SK-N-MC (cell line): ENCODE data around the gene TICRR.

Source experiments
- DNase-seq: peaks from one replicate; pipeline ENCODE4 v3.0.0-alpha.2; 2011; ENCODE audit warnings: low read depth, low spot score
- H3K27ac ChIP-seq: fragments of 200-600 bp; sonication (generic); 2 replicates; pipeline ENCODE4 v1.5.1; 2016; ENCODE audit warnings: mixed run types
- H3K36me3 ChIP-seq: fragments of 200-600 bp; sonication (generic); 2 replicates; pipeline ENCODE4 v1.6.1; 2017; ENCODE audit warnings: antibody characterized with exemption, low read length, mixed read lengths; ENCODE audit not compliant: insufficient read depth
- H3K4me3 ChIP-seq: fragments of 200-600 bp; sonication (generic); 2 replicates; pipeline ENCODE4 v1.5.1; 2016
- H3K9ac ChIP-seq: fragments of 200-600 bp; sonication (generic); 2 replicates; pipeline ENCODE4 v1.8.0; 2017; ENCODE audit warnings: mixed run types, mixed read lengths; ENCODE audit not compliant: insufficient read length
- H3K9me3 ChIP-seq: fragments of 200-600 bp; sonication (generic); 2 replicates; pipeline ENCODE4 v1.6.1; 2017; ENCODE audit warnings: low read depth, mild to moderate bottlenecking, antibody characterized with exemption, low read length, moderate library complexity, mixed read lengths
- EZH2 ChIP-seq: fragments of 200-600 bp; sonication (generic); IDR thresholded peaks from one replicate; pipeline ENCODE4 v1.6.1; 2017; ENCODE audit warnings: antibody characterized with exemption
- FOXP2 ChIP-seq: optimal IDR thresholded peaks from 2 replicates; pipeline ENCODE3; 2011; ENCODE audit warnings: mild to moderate bottlenecking, moderate library complexity; ENCODE audit not compliant: insufficient read depth; ENCODE audit errors: extremely low read length, control extremely low read depth
- POLR2AphosphoS5 ChIP-seq: IDR thresholded peaks from 2 replicates; pipeline ENCODE4 v1.6.1; 2012; ENCODE audit warnings: mild to moderate bottlenecking, low read depth, low read length, borderline replicate concordance

The TICRR gene

GRCh38 chr15:89616228-89616627, 41.0 kb downstream of the TICRR start:
- H3K36me3 ChIP-seq: peaks cover 92% of the 10 kb centered on the region
- no peak overlapping the region for H3K9ac ChIP-seq
- H3K4me3 ChIP-seq: no peak overlapping the region
- H3K27ac ChIP-seq: no peak overlapping the region
- no peak for DNase-seq
- TF ChIP-seq EZH2: no peak
- no peak for TF ChIP-seq FOXP2
- H3K9me3 ChIP-seq: peaks cover 15% of the 10 kb centered on the region

GRCh38 chr15:89621547-89621946, 46.3 kb downstream of the TICRR start:
- DNase-seq: no peak
- Histone ChIP-seq H3K36me3 (peaks cover 97% of the 10 kb centered on the region), H3K9ac (no peak overlapping the region), H3K9me3 (no peaks in the 10 kb centered on the region), H3K27ac (peak overlapping the region; percentile 42; the same call in 1 of the 2 replicates), H3K4me3 (no peak overlapping the region)
- no peak for TF ChIP-seq EZH2
- 0 out of 2 replicates have a peak, but pooled peaks have one; percentile 17 for TF ChIP-seq POLR2AphosphoS5

- Histone ChIP-seq H3K9ac (no peak overlapping the region), H3K9me3 (no peaks in the 10 kb centered on the region), H3K4me3 (no peak overlapping the region), H3K36me3 (peaks cover 98% of the 10 kb centered on the region), H3K27ac (peak overlapping the region; percentile 40)
- TF ChIP-seq POLR2AphosphoS5 (no peak), FOXP2 (no peak), EZH2 (no peak)
- DNase-seq: no peak
Observed at GRCh38 chr15:89623165-89623564, 47.9 kb downstream of the TICRR start.

- Histone ChIP-seq H3K4me3 (no peak overlapping the region), H3K27ac (peak overlapping the region; percentile 58; the same call in 1 of the 2 replicates), H3K36me3 (peaks cover 96% of the 10 kb centered on the region), H3K9me3 (no peaks in the 10 kb centered on the region), H3K9ac (no peak overlapping the region)
- no peak for DNase-seq
- no peak for TF ChIP-seq FOXP2
- TF ChIP-seq EZH2: no peak
- TF ChIP-seq POLR2AphosphoS5: no peak
Observed at GRCh38 chr15:89625716-89626115, 50.4 kb downstream of the TICRR start.

GRCh38 chr15:89627256-89627970, 52.1 kb downstream of the TICRR start:
- no peak overlapping the region for H3K4me3 ChIP-seq
- peaks cover 98% of the 10 kb centered on the region for H3K36me3 ChIP-seq
- TF ChIP-seq EZH2 (no peak), FOXP2 (no peak), POLR2AphosphoS5 (no peak)
- no peak overlapping the region for H3K9ac ChIP-seq
- H3K27ac ChIP-seq: peak overlapping the region; percentile 58
- no peak for DNase-seq
- H3K9me3 ChIP-seq: no peaks in the 10 kb centered on the region

- H3K4me3 ChIP-seq: no peak overlapping the region
- peak overlapping the region; percentile 58; the same call in 1 of the 2 replicates for H3K27ac ChIP-seq
- H3K36me3 ChIP-seq: peaks cover 98% of the 10 kb centered on the region
- no peak overlapping the region for H3K9ac ChIP-seq
- TF ChIP-seq POLR2AphosphoS5 (no peak), FOXP2 (no peak), EZH2 (no peak)
- H3K9me3 ChIP-seq: no peaks in the 10 kb centered on the region
- DNase-seq: no peak
Observed at GRCh38 chr15:89628301-89628700, 53.0 kb downstream of the TICRR start.

GRCh38 chr15:89628806-89629715, 53.8 kb downstream of the TICRR start:
- TF ChIP-seq EZH2 (no peak), FOXP2 (no peak), POLR2AphosphoS5 (no peak; the same call in 1 of the 2 replicates)
- peaks cover 97% of the 10 kb centered on the region for H3K36me3 ChIP-seq
- no peak overlapping the region for H3K4me3 ChIP-seq
- no peak for DNase-seq
- H3K9me3 ChIP-seq: no peaks in the 10 kb centered on the region
- H3K27ac ChIP-seq: peak overlapping the region; percentile 58; the same call in 1 of the 2 replicates
- no peak overlapping the region for H3K9ac ChIP-seq

GRCh38 chr15:89629829-89630228, 54.6 kb downstream of the TICRR start:
- H3K4me3 ChIP-seq: no peak overlapping the region
- H3K36me3 ChIP-seq: peaks cover 89% of the 10 kb centered on the region
- H3K27ac ChIP-seq: peak overlapping the region; percentile 10; the same call in 1 of the 2 replicates
- no peak for DNase-seq
- H3K9ac ChIP-seq: no peak overlapping the region
- TF ChIP-seq POLR2AphosphoS5 (no peak), FOXP2 (no peak), EZH2 (no peak)
- H3K9me3 ChIP-seq: no peaks in the 10 kb centered on the region
